ENCODE data around the gene PPP6R3.

- TF ChIP-seq, protein P1, sequence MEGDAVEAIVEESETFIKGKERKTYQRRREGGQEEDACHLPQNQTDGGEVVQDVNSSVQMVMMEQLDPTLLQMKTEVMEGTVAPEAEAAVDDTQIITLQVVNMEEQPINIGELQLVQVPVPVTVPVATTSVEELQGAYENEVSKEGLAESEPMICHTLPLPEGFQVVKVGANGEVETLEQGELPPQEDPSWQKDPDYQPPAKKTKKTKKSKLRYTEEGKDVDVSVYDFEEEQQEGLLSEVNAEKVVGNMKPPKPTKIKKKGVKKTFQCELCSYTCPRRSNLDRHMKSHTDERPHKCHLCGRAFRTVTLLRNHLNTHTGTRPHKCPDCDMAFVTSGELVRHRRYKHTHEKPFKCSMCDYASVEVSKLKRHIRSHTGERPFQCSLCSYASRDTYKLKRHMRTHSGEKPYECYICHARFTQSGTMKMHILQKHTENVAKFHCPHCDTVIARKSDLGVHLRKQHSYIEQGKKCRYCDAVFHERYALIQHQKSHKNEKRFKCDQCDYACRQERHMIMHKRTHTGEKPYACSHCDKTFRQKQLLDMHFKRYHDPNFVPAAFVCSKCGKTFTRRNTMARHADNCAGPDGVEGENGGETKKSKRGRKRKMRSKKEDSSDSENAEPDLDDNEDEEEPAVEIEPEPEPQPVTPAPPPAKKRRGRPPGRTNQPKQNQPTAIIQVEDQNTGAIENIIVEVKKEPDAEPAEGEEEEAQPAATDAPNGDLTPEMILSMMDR (conservative IDR thresholded peaks at IDR 0.05): no peak
- TF ChIP-seq EZH2 (IDR thresholded peaks at IDR 0.05; ENCODE audit: low read depth): no peak
These were observed 49.0 kb upstream of the PPP6R3 start for GRCh38 chr11:68411501-68411991.
